ENCODE measurements around the gene TMEM14C.

The TMEM14C gene

DNA sequence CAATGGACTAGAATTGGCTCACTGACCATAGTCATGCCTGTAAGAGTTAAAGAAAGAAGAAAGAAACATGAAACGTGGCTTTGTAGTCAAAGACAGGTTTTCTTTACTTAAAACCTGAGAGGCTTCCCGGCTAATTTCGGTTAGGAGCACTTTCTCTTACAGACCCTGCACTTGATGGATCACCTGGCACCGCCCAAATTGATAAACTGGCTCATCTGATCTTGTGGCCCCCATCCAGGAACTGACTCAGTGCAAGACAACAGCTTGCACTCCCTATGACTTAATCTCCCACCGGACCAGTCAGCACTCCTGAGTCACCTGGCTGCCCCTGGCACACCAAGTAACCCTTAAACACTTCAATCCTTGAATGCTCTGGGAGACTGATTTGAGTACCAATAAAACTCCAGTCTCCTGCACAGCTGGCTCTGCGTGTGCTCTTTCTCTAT, 37.0 kb downstream of the TMEM14C start:
- peak; percentile 57 for DNase-seq (ENCODE audit: low spot score)

GRCh38 chr6:10763006-10763405, 40.1 kb downstream of the TMEM14C start:
- peak; percentile 7 for DNase-seq (ENCODE audit: low spot score)

GRCh38 chr6:10769419-10769818, 46.5 kb downstream of the TMEM14C start:
- DNase-seq (ENCODE audit: low spot score), result no peak

- DNase-seq (ENCODE audit: low spot score), result no peak
Observed at GRCh38 chr6:10771371-10771894, 48.6 kb downstream of the TMEM14C start.

DNA sequence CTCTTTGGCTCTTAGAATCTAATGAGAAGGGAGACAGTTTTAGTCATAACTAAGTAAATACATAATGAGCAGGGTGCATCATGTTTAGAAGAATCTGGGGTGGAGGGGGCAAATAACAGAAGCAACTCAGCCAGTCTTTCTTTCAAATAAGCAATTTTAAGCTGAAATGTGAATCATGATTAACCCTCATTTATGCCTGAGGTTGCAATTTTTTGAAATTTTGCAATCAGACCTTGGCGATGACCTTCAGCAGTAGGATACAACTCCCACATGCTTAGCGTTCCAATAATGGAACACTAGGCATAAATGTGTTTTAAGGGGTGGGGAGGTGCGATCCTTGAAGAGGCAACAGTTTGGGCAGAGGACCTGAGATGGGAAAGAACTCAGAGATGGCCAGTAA, 55.4 kb downstream of the TMEM14C start:
- DNase-seq (ENCODE audit: low spot score), result no peak

DNA sequence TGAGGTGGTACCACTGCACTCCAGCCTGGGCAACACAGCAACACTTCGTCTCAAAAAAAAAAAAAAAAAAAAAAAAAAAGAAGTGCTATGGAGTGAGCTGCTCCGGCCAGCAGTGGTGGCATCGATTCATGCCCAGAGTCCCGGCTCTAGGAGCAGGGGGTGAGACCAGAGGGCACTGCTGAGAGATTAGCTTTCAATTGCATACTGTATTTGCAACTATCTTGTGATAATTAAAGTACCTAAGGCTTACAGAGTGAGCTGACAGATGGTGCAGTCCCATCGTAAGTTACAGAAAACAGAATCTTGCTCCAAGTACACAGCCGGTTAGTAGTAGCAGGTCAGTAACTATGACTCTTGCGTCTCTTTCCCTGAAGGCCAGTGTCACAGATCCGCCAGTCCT, 56.2 kb downstream of the TMEM14C start:
- DNase-seq (ENCODE audit: low spot score), result no peak
